CD4-positive, alpha-beta memory T cell (primary cell): ENCODE results near the gene PHF23. TPM values are rescaled to one million over a fixed set of nuclear protein-coding genes. Genes with fewer than 3 reads are reported as not detected.
A peak's percentile ranks its signal among the peaks of the same experiment; 100 is the strongest.

Experiments
- CTCF ChIA-PET: fragments of 350-600 bp; sonication (Branson Sonifier 250); formaldehyde crosslinking; loops from one replicate; lab custom pipeline; 2021; ENCODE audit warnings: inconsistent platforms; ENCODE audit not compliant: partially characterized antibody; lab: Charles Lee
- POLR2A ChIA-PET: fragments of 350-600 bp; sonication (Branson Sonifier 250); formaldehyde crosslinking; loops from one replicate; lab custom pipeline; 2021; ENCODE audit not compliant: partially characterized antibody; lab: Charles Lee
- DNase-seq, 5 donors: peaks; one replicate each; pipeline versions ENCODE4 v3.0.0 to v3.0.0-alpha.2; 2020 to 2022; ENCODE audit warnings: mixed read lengths in 1 of 5
- H3K27ac ChIP-seq: one replicate; pipeline ENCODE4 v1.7.0; 2013; ENCODE audit warnings: low read depth, low read length
- H3K27me3 ChIP-seq: 2 replicates; pipeline ENCODE4 v1.7.0; 2013; ENCODE audit warnings: mild to moderate bottlenecking, low read length, moderate library complexity; ENCODE audit not compliant: insufficient read depth
- H3K36me3 ChIP-seq: 2 replicates; pipeline ENCODE4 v1.7.0; 2013; ENCODE audit warnings: mild to moderate bottlenecking, low read length, moderate library complexity; ENCODE audit not compliant: insufficient read depth
- H3K4me1 ChIP-seq: 2 replicates; pipeline ENCODE4 v1.7.0; 2013; ENCODE audit warnings: mild to moderate bottlenecking, low read length, moderate library complexity; ENCODE audit not compliant: insufficient read depth
- H3K4me3 ChIP-seq, 2 donors: one replicate each; pipeline ENCODE4 v1.7.0; 2013; ENCODE audit warnings: low read length in 2 of 2, mild to moderate bottlenecking in 1 of 2
- H3K9me3 ChIP-seq, 2 donors: one replicate each; pipeline ENCODE4 v1.7.0; 2013; ENCODE audit warnings: low read length in 2 of 2, control low read depth in 1 of 2; ENCODE audit not compliant: control insufficient read depth in 1 of 2
- H3K27ac Mint-ChIP-seq, 7 donors: one replicate each; pipeline ENCODE4 v1.8.0; 2020 to 2021; ENCODE audit warnings: mixed read lengths in 7 of 7, mild to moderate bottlenecking in 6 of 7, inconsistent platforms in 3 of 7, moderate library complexity in 3 of 7
- H3K27me3 Mint-ChIP-seq, 2 donors: one replicate each; pipeline ENCODE4 v1.8.0; 2020 to 2021; ENCODE audit warnings: mixed read lengths in 2 of 2
- H3K36me3 Mint-ChIP-seq, 2 donors: one replicate each; pipeline ENCODE4 v1.8.0; 2020 to 2021; ENCODE audit warnings: mixed read lengths in 2 of 2, inconsistent platforms in 1 of 2, mild to moderate bottlenecking in 1 of 2
- H3K4me1 Mint-ChIP-seq, 4 donors: one replicate each; pipeline ENCODE4 v1.8.0; 2020 to 2021; ENCODE audit warnings: mixed read lengths in 4 of 4, mild to moderate bottlenecking in 1 of 4
- H3K4me3 Mint-ChIP-seq, 8 donors: one replicate each; pipeline ENCODE4 v1.8.0; 2020 to 2021; ENCODE audit warnings: mixed read lengths in 8 of 8, mild to moderate bottlenecking in 7 of 8, moderate library complexity in 6 of 8, inconsistent platforms in 3 of 8
- H3K9me3 Mint-ChIP-seq, 8 donors: one replicate each; pipeline ENCODE4 v1.8.0; 2020 to 2021; ENCODE audit warnings: mixed read lengths in 8 of 8, mild to moderate bottlenecking in 5 of 8, inconsistent platforms in 3 of 8, moderate library complexity in 1 of 8
- intact Hi-C: fragments of 100-400 bp; cut with micrococcal nuclease; formaldehyde crosslinking; loops from one replicate; pipeline ENCODE4 v1.15.1; 2023
- polyA plus RNA-seq, 2 donors: library from polyadenylated mRNA; unstranded; fragments of 300-500 nt; fragmentation: Illumina TruSeq; gene quantifications; one replicate each; pipeline ENCODE4 v1.2.3, GENCODE V29; 2021
- total RNA-seq, 2 experiments: library from RNA; stranded (reverse); gene quantifications; one replicate each; pipeline ENCODE4 v1.2.3, GENCODE V29; 2021

PHF23 gene
- total and polyA plus RNA-seq, 4 experiments from 2014 or later, result 11.4 to 55.8 (median 37.8) TPM

DNA sequence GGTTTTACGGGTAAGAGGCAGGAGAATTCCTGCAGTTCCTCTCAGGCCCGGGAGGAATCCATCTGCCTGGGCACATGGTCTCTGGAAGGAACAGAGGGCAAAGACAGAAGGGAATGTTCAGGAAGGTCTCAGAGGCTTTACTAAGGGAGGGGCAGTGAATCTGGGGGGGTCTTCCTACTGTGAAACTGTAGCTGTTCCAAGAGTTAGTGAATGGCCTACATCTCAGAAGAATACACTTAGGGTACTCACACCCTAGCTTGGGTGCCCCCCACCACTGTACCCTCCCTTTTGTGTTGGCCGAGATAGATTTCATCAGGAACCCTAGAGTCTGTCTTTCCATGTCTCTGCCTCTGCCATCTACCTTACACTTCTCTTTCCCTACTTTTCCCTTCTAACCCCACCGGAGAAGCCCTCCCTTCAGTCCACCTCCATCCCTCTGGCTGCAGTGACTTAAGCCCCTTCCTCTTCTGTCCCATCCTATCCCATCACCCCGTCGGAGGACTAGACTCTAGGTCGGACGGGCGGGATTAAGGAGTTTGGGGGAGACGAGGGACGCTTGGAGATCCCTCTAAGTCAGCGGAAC is 19.9 kb downstream of the PHF23 start:
- peak overlapping the region; percentile 94 to 99 (median 98) for H3K27ac Mint-ChIP-seq
- CTCF ChIA-PET, result interaction anchor here (0.8 to 5.9 kb wide), 7 partner anchors 13 to 173 kb away, joined by 3 to 79 read pairs (median 5); partner anchors contain the start of genes DVL2 and GABARAP
- peaks cover 0 to 3% (median 0%) of the 10 kb centered on the region in 8 donors for H3K9me3 Mint-ChIP-seq
- Histone ChIP-seq H3K27ac (peak overlapping the region; percentile 80), H3K4me3 (peak overlapping the region; percentile 54 to 89), H3K27me3 (no peaks in the 10 kb centered on the region), H3K36me3 (peaks cover 23% of the 10 kb centered on the region), H3K9me3 (no peaks in the 10 kb centered on the region), H3K4me1 (peaks cover 59% of the 10 kb centered on the region)
- H3K4me1 Mint-ChIP-seq, result peaks cover 28 to 69% (median 46%) of the 10 kb centered on the region in 4 donors
- intact Hi-C loops, result loop anchor here (1.0 kb wide), 1 partner anchor 15 kb away; the partner anchor contains the start of gene DVL2
- POLR2A ChIA-PET, result interaction anchor here (0.5 to 15.3 kb wide), 16 partner anchors 12 to 364 kb away, joined by 3 to 435 read pairs (median 8); partner anchors contain the start of genes ACAP1, CTDNEP1, DVL2 and ELP5
- H3K4me3 Mint-ChIP-seq, result peak overlapping the region; percentile 81 to 98 (median 90)
- peak in 1 of 5 donors; percentile 11 for DNase-seq
- H3K36me3 Mint-ChIP-seq, result peaks cover 6 to 31% of the 10 kb centered on the region in 2 donors
- peaks cover 0 to 3% of the 10 kb centered on the region in 2 donors for H3K27me3 Mint-ChIP-seq

DNA sequence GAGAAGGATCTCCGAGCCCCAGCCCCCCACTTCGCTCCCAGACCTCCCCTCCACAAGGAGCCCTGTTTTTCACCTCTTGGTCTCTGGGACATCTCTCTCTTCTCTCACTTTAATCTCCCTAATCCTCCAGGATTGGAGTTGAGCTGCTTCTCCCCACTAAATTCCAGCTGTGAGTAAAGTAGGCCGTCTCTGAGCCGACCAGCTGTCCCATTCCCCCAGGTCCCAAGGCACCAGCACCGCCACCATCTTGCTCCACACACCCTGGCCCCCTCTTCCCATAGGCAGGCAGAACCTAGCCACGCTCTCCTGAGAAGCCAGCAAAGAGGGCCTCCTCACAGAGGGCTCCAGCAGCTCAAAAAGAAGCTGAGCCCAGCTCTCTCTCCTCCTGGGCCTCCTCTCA is 20.5 kb downstream of the PHF23 start:
- H3K9me3 Mint-ChIP-seq, result peaks cover 0 to 3% (median 0%) of the 10 kb centered on the region in 8 donors
- intact Hi-C loops, result loop anchor here (1.0 kb wide), 1 partner anchor 16 kb away; the partner anchor contains the start of gene DVL2
- H3K36me3 ChIP-seq, result peaks cover 18% of the 10 kb centered on the region
- no peak overlapping the region for H3K4me3 ChIP-seq
- no peaks in the 10 kb centered on the region for H3K27me3 ChIP-seq
- H3K4me1 ChIP-seq, result peaks cover 62% of the 10 kb centered on the region
- H3K27ac ChIP-seq, result peak overlapping the region; percentile 80
- peak overlapping the region in 5 of 7 donors; percentile 61 to 99 (median 98) for H3K27ac Mint-ChIP-seq
- H3K9me3 ChIP-seq, result no peaks in the 10 kb centered on the region
- peaks cover 34 to 75% (median 50%) of the 10 kb centered on the region in 4 donors for H3K4me1 Mint-ChIP-seq
- POLR2A ChIA-PET, result interaction anchor here (1.1 to 15.3 kb wide), 9 partner anchors 11 to 365 kb away, joined by 3 to 435 read pairs (median 9); partner anchors contain the start of genes ACAP1, CTDNEP1, DVL2 and ELP5
- H3K4me3 Mint-ChIP-seq, result peak overlapping the region in 7 of 8 donors; percentile 45 to 98 (median 90)
- H3K27me3 Mint-ChIP-seq, result peaks cover 0 to 3% of the 10 kb centered on the region in 2 donors
- H3K36me3 Mint-ChIP-seq, result peaks cover 3 to 26% of the 10 kb centered on the region in 2 donors
- CTCF ChIA-PET, result interaction anchor here (1.3 to 5.9 kb wide), 4 partner anchors 14 to 171 kb away, joined by 3 to 79 read pairs (median 26); partner anchors contain the start of genes DVL2 and GABARAP
- DNase-seq, result peak in 1 of 5 donors; percentile 11

DNA sequence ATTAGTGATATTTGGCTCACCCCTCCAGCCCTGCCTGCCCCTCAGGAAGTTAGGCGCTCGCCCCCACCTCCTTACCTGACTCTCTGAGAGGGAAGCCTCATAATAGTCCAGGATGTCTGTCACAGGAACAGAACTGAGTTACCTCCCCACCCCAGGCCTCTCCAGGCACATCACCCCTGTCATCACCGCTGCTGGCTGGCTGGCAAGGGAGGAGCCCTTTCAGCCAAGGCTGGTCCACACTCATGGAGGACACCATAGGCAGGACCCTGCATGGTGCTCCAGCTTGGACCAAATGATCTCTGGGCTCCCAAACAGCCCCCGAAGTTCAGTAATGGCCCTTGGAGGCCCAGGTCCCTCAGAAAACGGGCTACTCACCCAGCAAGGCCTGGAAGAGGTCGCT is 21.1 kb downstream of the PHF23 start:
- Histone ChIP-seq H3K4me1 (peaks cover 68% of the 10 kb centered on the region), H3K36me3 (peaks cover 12% of the 10 kb centered on the region), H3K27me3 (no peaks in the 10 kb centered on the region), H3K4me3 (no peak overlapping the region), H3K27ac (no peak overlapping the region), H3K9me3 (no peaks in the 10 kb centered on the region)
- H3K36me3 Mint-ChIP-seq, result peaks cover 0 to 20% of the 10 kb centered on the region in 2 donors
- H3K27ac Mint-ChIP-seq, result peak overlapping the region in 5 of 7 donors; percentile 68 to 87 (median 78)
- peak in 1 of 5 donors; percentile 14 for DNase-seq
- CTCF ChIA-PET, result interaction anchor here (5.9 kb wide), 1 partner anchor 79 kb away, joined by 79 read pairs; no protein-coding TSS in a partner anchor
- peaks cover 0 to 3% (median 0%) of the 10 kb centered on the region in 8 donors for H3K9me3 Mint-ChIP-seq
- H3K4me1 Mint-ChIP-seq, result peaks cover 38 to 80% (median 56%) of the 10 kb centered on the region in 4 donors
- POLR2A ChIA-PET, result interaction anchor here (1.7 to 15.3 kb wide), 3 partner anchors 18 to 183 kb away, joined by 9 to 435 read pairs (median 10); partner anchors contain the start of genes CTDNEP1, DVL2, ELP5 and GABARAP
- peaks cover 0 to 3% of the 10 kb centered on the region in 2 donors for H3K27me3 Mint-ChIP-seq
- intact Hi-C loops, result no loop called here
- peak overlapping the region; percentile 29 to 98 (median 44) for H3K4me3 Mint-ChIP-seq

DNA sequence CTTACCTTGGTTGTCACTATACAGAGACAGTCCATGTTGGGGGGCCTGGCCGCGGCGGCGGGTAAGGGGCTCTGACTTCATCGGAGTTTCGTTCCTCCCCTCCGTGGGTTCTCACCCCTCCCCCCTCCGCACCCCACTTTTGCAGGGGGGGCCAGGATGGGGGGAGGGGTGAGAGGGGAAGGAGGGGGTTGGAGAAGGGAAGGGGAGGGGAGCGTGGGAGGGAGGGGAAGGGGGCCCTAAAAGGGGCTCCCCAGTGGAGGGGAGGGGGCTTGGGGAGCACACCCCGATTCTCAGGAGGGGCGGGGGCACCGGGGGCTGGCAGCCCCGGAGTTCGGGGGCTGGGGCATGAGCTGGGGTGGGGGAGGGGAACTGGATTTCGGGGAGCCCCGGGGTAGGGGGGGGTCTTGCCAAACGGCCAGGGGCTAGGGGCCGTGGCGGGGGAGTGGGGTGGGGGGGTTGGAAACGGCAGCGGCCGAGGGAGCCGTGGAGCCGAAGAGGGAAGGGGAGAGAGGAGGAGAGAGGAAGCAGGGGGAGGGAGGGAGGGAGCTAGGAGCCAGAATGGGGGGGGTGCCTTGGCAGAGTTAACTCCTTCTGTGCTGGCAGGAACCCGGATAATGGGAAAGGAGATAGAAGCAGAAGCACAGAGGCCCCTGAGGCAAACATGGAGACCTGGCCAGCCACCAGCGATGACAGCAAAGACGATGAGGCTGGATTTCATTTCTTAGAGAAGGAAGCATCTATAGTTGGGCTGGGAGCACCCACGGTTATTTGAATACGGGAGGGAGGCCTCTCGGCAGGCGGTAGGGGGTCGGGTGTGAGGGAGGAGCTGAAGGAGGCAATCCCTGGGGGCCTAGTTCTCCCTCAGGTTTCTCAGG is 21.9 kb downstream of the PHF23 start:
- intact Hi-C loops, result no loop called here
- Histone ChIP-seq H3K27me3 (no peaks in the 10 kb centered on the region), H3K9me3 (no peaks in the 10 kb centered on the region), H3K27ac (no peak overlapping the region), H3K4me1 (peaks cover 69% of the 10 kb centered on the region), H3K36me3 (peaks cover 5% of the 10 kb centered on the region), H3K4me3 (no peak overlapping the region)
- ChIA-PET POLR2A (interaction anchor here (1.0 to 15.3 kb wide), 2 partner anchors 9 to 18 kb away, joined by 3 to 435 read pairs; partner anchors contain the start of genes DVL2, GABARAP and PHF23), CTCF (no interaction called here)
- Mint-ChIP-seq H3K27me3 (peaks cover 0 to 4% of the 10 kb centered on the region in 2 donors), H3K27ac (peak overlapping the region in 6 of 7 donors; percentile 60 to 98 (median 90)), H3K4me1 (peaks cover 38 to 83% (median 57%) of the 10 kb centered on the region in 4 donors), H3K9me3 (peaks cover 0 to 3% (median 0%) of the 10 kb centered on the region in 8 donors), H3K36me3 (peaks cover 0 to 13% of the 10 kb centered on the region in 2 donors), H3K4me3 (peak overlapping the region; percentile 27 to 76 (median 44))
- DNase-seq, result peak in 1 of 5 donors; percentile 36

DNA sequence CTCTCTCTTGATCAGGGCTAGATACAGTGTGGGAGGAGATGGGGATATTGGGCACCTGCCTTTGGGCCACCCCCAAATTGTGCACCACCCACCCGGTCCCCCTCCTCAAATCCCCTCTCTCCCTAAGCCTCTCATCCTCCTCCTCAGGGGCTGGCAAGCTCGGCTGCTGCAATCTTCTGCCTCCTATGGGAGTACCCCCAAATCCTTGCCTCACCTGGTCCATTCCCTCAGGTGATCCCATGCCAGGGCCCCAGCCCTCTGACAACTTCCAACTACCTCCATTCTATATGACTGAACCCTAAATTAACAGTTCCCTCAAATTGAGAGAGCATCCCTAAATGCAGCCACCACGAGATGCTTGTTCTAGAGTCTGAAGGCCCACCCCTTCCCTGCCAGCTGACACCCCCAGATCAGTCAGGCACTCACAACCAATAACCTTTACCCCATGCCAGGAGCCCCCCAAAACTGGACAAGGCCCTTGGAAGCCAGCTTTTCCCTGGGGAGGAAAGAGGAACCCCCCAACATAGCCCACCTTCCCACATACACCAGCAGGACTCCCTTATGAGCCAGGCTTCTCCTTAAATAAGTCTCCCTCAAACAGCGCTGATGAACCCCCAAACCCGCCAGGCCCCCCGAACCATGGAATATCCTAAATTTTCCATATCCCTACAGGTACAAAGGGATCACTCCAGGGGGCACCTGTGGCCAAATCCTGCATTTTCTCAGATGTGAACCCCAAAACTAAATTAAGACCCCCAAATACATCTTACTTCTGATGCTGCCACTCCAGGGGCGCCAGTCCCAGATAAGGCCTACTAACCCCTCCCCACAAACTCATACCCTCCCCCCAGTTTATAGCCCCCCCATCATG is 22.8 kb downstream of the PHF23 start:
- Mint-ChIP-seq H3K4me1 (peaks cover 38 to 84% (median 58%) of the 10 kb centered on the region in 4 donors), H3K4me3 (peak overlapping the region; percentile 17 to 53 (median 36)), H3K27me3 (peaks cover 0 to 9% of the 10 kb centered on the region in 2 donors), H3K36me3 (peaks cover 0 to 12% of the 10 kb centered on the region in 2 donors), H3K27ac (peak overlapping the region; percentile 73 to 98 (median 91)), H3K9me3 (peaks cover 0 to 3% (median 0%) of the 10 kb centered on the region in 8 donors)
- no peaks in the 10 kb centered on the region for H3K36me3 ChIP-seq
- ChIA-PET CTCF (interaction anchor here (0.8 kb wide), 1 partner anchor 171 kb away, joined by 3 read pairs; no protein-coding TSS in a partner anchor), POLR2A (interaction anchor here (0.6 to 15.3 kb wide), 2 partner anchors 19 to 118 kb away, joined by 3 to 435 read pairs; partner anchors contain the start of genes DVL2, GABARAP and PHF23)
- intact Hi-C loops, result no loop called here
- no peaks in the 10 kb centered on the region for H3K27me3 ChIP-seq
- H3K9me3 ChIP-seq, result no peaks in the 10 kb centered on the region
- peak in 1 of 5 donors; percentile 27 for DNase-seq
- H3K4me1 ChIP-seq, result peaks cover 69% of the 10 kb centered on the region
- H3K27ac ChIP-seq, result no peak overlapping the region
- no peak overlapping the region for H3K4me3 ChIP-seq
